GM12872 (cell line): Measurements from ENCODE around the gene MFF.

ENCODE experiments used
- TF ChIP-seq, protein P1 (sequence below): IDR thresholded peaks from 3 replicates; pipeline ENCODE4 v1.5.1; 2011; ENCODE audit warnings: low read depth, mild to moderate bottlenecking, low read length, moderate library complexity; ENCODE audit not compliant: insufficient read depth

Gene MFF

DNA sequence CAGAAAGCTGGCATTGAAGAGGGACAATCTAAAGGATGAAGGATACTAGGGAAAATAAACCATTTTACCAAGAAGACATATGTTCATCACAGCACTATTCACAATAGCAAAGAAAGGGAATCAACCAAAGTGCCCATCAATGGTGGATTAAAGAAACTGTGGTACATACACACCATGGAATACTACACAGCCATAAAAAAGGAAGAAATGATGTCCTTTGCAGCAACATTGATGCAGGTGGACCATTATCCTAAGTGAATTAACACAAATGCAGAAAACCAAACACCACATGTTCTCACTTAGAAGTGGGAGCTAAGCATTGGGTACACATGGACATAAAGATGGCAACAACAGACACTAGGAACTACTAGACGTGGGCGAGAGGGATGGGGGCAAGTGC, 7.2 kb upstream of the MFF start:
- TF ChIP-seq, protein P1, sequence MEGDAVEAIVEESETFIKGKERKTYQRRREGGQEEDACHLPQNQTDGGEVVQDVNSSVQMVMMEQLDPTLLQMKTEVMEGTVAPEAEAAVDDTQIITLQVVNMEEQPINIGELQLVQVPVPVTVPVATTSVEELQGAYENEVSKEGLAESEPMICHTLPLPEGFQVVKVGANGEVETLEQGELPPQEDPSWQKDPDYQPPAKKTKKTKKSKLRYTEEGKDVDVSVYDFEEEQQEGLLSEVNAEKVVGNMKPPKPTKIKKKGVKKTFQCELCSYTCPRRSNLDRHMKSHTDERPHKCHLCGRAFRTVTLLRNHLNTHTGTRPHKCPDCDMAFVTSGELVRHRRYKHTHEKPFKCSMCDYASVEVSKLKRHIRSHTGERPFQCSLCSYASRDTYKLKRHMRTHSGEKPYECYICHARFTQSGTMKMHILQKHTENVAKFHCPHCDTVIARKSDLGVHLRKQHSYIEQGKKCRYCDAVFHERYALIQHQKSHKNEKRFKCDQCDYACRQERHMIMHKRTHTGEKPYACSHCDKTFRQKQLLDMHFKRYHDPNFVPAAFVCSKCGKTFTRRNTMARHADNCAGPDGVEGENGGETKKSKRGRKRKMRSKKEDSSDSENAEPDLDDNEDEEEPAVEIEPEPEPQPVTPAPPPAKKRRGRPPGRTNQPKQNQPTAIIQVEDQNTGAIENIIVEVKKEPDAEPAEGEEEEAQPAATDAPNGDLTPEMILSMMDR: no peak

- TF ChIP-seq, protein P1: no peak
Measured at GRCh38 chr2:227320305-227321094, 4.6 kb upstream of the MFF start.

- TF ChIP-seq, protein P1: no peak
Measured at GRCh38 chr2:227322530-227323205, 2.4 kb upstream of the MFF start.

DNA sequence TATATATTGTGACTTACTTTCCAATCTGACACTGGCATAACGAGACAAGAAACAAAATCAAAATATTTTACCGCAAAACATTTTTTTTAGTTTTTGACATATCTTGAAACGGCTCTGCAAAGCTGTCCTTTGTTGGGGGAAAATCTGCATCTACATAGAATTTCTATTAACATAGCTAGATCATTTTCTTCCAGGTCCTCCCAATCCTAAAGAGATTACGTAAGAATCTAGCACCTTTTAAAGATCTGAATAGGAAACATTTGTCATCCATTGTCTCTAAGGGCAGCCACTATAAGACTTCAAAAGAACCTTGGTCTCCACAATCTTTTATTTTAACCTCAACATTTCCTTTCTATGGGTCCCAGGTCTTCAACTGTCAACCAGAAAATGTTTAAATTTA, 1.2 kb upstream of the MFF start:
- TF ChIP-seq, protein P1: no peak

DNA sequence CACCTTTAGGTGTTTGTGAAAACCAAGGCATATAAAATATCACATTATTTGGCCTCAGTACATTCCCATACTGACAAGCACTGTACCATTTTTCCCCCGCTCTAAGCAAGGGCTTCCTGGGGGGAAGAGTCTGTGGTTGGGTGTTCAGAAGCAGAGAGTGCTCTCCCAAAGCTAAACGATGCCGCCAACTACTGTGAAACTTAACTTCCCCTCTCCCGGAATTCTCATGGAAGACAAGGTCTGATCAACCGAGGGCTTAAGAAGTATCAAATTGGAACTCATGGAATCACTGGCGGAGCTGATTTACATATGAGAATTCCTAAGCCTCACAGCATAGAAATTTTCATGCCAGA, 433 bp upstream of the MFF start:
- TF ChIP-seq, protein P1: no peak

DNA sequence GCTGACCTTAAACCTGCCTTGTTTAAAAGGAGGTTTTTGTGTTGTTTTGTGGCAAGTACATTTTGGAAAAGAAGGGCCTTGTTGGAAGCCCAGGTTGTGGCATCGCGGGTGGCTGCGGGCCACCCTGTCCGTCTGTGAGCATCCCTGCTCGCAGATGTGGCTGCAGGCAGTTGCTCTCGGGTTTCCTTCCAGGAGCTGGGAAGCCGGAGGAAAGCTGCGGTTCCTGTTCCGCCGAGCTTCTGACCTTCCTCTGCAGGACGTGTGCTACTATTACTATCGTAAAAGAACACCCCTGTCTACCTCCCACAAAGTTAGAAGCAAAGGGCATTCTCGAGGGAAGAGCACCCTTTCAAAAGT, 766 bp downstream of the MFF start:
- TF ChIP-seq, protein P1: no peak

- TF ChIP-seq, protein P1: no peak
Measured at GRCh38 chr2:227326783-227327182, 1.7 kb downstream of the MFF start.
